ENCODE measurements around the gene NEU2.

The NEU2 gene

GRCh38 chr2:233011702-233012131 is 20.8 kb upstream of the NEU2 start:
- Histone ChIP-seq H3K4me3 (ENCODE audit: low read depth in 1 of 2, low read length in 1 of 2) (no peak overlapping the region), H3K9me3 (no peaks in the 10 kb centered on the region), H3K36me3 (no peaks in the 10 kb centered on the region), H3K27me3 (peaks cover 17% of the 10 kb centered on the region), H3K27ac (no peak overlapping the region), H3K4me1 (ENCODE audit: control insufficient read depth in 1 of 2, insufficient read depth in 1 of 2, low read depth in 1 of 2, low read length in 1 of 2) (no peaks in the 10 kb centered on the region)
- TF ChIP-seq, protein P1, sequence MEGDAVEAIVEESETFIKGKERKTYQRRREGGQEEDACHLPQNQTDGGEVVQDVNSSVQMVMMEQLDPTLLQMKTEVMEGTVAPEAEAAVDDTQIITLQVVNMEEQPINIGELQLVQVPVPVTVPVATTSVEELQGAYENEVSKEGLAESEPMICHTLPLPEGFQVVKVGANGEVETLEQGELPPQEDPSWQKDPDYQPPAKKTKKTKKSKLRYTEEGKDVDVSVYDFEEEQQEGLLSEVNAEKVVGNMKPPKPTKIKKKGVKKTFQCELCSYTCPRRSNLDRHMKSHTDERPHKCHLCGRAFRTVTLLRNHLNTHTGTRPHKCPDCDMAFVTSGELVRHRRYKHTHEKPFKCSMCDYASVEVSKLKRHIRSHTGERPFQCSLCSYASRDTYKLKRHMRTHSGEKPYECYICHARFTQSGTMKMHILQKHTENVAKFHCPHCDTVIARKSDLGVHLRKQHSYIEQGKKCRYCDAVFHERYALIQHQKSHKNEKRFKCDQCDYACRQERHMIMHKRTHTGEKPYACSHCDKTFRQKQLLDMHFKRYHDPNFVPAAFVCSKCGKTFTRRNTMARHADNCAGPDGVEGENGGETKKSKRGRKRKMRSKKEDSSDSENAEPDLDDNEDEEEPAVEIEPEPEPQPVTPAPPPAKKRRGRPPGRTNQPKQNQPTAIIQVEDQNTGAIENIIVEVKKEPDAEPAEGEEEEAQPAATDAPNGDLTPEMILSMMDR (IDR thresholded peaks at IDR 0.05), result no peak

GRCh38 chr2:233012301-233012971 is 20.0 kb upstream of the NEU2 start:
- no peaks in the 10 kb centered on the region for H3K4me1 ChIP-seq (ENCODE audit: control insufficient read depth in 1 of 2, insufficient read depth in 1 of 2, low read depth in 1 of 2, low read length in 1 of 2)
- H3K9me3 ChIP-seq, result no peaks in the 10 kb centered on the region
- H3K4me3 ChIP-seq (ENCODE audit: low read depth in 1 of 2, low read length in 1 of 2), result no peak overlapping the region
- no peaks in the 10 kb centered on the region for H3K36me3 ChIP-seq
- H3K27me3 ChIP-seq, result peaks cover 17% of the 10 kb centered on the region
- TF ChIP-seq, protein P1 (IDR thresholded peaks at IDR 0.05), result no peak
- no peak overlapping the region for H3K27ac ChIP-seq

- Histone ChIP-seq H3K36me3 (no peaks in the 10 kb centered on the region), H3K27ac (no peak within 1 kb of the TSS), H3K4me3 (ENCODE audit: low read depth in 1 of 2, low read length in 1 of 2) (no peak within 1 kb of the TSS), H3K4me1 (ENCODE audit: control insufficient read depth in 1 of 2, insufficient read depth in 1 of 2, low read depth in 1 of 2, low read length in 1 of 2) (no peaks in the 10 kb centered on the region), H3K27me3 (peaks cover 17% of the 10 kb centered on the region), H3K9me3 (no peaks in the 10 kb centered on the region)
- TF ChIP-seq, protein P1 (IDR thresholded peaks at IDR 0.05), result no peak
Observed at GRCh38 chr2:233013027-233013461, 19.4 kb upstream of the NEU2 start, which contains the start of gene NGEF. TSS of gene NGEF (minus strand) at chr2:233013256. CDS start at chr2:232974890, 38,366 bp downstream.

DNA sequence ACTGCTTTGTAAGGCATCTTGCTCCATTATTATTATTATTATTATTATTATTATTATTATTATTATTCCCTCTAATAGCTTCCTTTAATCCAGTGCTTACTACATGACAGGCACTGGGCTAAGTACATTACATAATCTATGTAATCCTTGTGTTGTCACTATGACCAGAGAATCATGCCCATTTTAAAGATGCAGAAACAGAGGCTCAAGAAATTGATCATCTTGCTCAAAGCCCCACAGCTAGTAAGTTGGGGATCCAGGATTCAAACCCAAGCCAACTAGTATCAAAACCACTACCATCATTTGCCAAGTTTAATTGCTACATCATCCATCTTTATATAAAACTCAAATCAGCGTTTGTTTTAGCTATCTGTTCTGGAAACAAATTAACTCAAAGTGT is 18.8 kb upstream of the NEU2 start:
- Histone ChIP-seq H3K27me3 (peaks cover 17% of the 10 kb centered on the region), H3K4me1 (ENCODE audit: control insufficient read depth in 1 of 2, insufficient read depth in 1 of 2, low read depth in 1 of 2, low read length in 1 of 2) (no peaks in the 10 kb centered on the region), H3K36me3 (no peaks in the 10 kb centered on the region), H3K9me3 (no peaks in the 10 kb centered on the region), H3K27ac (no peak overlapping the region), H3K4me3 (ENCODE audit: low read depth in 1 of 2, low read length in 1 of 2) (no peak overlapping the region)
- TF ChIP-seq, protein P1 (IDR thresholded peaks at IDR 0.05), result no peak

DNA sequence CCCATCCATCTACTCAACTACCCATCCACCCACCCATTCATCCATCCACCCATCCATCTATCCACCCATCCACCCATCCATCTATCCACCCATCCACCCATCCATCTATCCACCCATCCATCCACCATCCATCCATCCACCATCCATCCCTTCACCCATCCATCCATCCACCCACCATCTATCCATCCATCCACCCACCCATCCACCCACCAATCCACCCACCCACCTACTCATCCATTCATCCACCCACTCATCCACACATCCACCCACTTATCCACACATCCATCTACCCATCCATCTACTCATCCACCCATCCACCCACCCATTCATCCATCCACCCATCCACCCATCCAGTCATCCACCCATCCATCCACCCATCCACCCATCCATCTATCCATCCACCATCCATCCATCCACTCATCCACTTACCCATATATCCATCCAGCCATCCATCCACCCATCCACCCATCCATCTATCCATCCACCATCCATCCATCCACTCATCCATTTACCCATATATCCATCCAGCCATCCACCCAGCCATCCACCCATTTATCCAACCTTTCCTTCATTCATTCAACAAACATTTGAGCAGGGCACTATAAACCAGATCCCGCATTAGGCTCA is 17.3 kb upstream of the NEU2 start:
- H3K27ac ChIP-seq, result no peak overlapping the region
- TF ChIP-seq, protein P1 (IDR thresholded peaks at IDR 0.05), result no peak
- H3K27me3 ChIP-seq, result peaks cover 17% of the 10 kb centered on the region
- no peaks in the 10 kb centered on the region for H3K9me3 ChIP-seq
- H3K4me3 ChIP-seq (ENCODE audit: low read depth in 1 of 2, low read length in 1 of 2), result no peak overlapping the region
- no peaks in the 10 kb centered on the region for H3K36me3 ChIP-seq
- H3K4me1 ChIP-seq (ENCODE audit: control insufficient read depth in 1 of 2, insufficient read depth in 1 of 2, low read depth in 1 of 2, low read length in 1 of 2), result no peaks in the 10 kb centered on the region
